ENCODE results near the gene DKKL1. TPM values are rescaled to one million over a fixed set of nuclear protein-coding genes. Genes with fewer than 3 reads are reported as not detected.

The DKKL1 gene
- total and polyA plus RNA-seq, 2 of the 4 experiments (the other 2 are of a cell fraction), result 0.67 TPM; not detected in 1

DNA sequence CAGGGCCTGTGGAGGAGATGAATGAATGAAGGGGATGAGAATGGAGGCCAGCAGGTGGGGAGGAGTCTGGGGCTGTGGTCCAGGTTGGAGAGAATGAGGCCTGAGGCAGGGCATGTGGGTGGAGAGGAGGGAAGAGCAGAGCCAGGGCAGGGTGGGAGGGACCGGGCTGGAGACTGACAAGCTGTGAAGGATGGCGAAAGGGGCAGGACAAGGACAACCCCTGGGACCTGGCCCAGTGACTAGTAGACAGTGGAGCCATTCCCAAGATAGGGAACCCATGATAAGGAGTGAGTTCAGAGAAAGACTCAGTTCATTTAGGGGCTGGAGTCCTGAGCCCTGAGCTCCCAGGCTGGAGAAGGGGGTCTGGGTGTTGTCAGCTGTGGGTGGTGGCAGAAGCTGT, 56.5 kb downstream of the DKKL1 start:
- H2BK5ac ChIP-seq (ENCODE audit: low read depth, low read length, poor library complexity, severe bottlenecking), result no peak overlapping the region
- TF ChIP-seq MXI1 (IDR thresholded peaks at IDR 0.05; ENCODE audit: borderline replicate concordance, low read depth, low read length), result no peak
- no peak for TF ChIP-seq USF2 (IDR thresholded peaks at IDR 0.05; ENCODE audit: low read depth, low read length)
- TF ChIP-seq POLR2A (IDR thresholded peaks at IDR 0.05; ENCODE audit: low read depth, low read length), result no peak
- TF ChIP-seq BHLHE40 (IDR thresholded peaks at IDR 0.05; ENCODE audit: low read depth, low read length), result no peak
- TF ChIP-seq SMC3 (IDR thresholded peaks at IDR 0.05; ENCODE audit: low read depth, low read length), result no peak
- no peak for TF ChIP-seq RAD21 (IDR thresholded peaks at IDR 0.05; ENCODE audit: low read length)
- TF ChIP-seq, protein P1, sequence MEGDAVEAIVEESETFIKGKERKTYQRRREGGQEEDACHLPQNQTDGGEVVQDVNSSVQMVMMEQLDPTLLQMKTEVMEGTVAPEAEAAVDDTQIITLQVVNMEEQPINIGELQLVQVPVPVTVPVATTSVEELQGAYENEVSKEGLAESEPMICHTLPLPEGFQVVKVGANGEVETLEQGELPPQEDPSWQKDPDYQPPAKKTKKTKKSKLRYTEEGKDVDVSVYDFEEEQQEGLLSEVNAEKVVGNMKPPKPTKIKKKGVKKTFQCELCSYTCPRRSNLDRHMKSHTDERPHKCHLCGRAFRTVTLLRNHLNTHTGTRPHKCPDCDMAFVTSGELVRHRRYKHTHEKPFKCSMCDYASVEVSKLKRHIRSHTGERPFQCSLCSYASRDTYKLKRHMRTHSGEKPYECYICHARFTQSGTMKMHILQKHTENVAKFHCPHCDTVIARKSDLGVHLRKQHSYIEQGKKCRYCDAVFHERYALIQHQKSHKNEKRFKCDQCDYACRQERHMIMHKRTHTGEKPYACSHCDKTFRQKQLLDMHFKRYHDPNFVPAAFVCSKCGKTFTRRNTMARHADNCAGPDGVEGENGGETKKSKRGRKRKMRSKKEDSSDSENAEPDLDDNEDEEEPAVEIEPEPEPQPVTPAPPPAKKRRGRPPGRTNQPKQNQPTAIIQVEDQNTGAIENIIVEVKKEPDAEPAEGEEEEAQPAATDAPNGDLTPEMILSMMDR (conservative IDR thresholded peaks at IDR 0.05; ENCODE audit: low read depth, low read length), result no peak
- no peak for TF ChIP-seq MAZ (IDR thresholded peaks at IDR 0.05; ENCODE audit: borderline replicate concordance, low read depth, low read length)
- TF ChIP-seq FOS (IDR thresholded peaks at IDR 0.05; ENCODE audit: low read depth, low read length), result no peak
- TF ChIP-seq MAFK (IDR thresholded peaks at IDR 0.05; ENCODE audit: low read depth, low read length), result no peak
- no peak for TF ChIP-seq CHD1 (IDR thresholded peaks at IDR 0.05; ENCODE audit: low read depth, low read length)
- TF ChIP-seq RFX5 (IDR thresholded peaks at IDR 0.05; ENCODE audit: low read depth, low read length), result no peak
- no peak for TF ChIP-seq ELK1 (IDR thresholded peaks at IDR 0.05; ENCODE audit: borderline replicate concordance, low read depth, low read length)
- TF ChIP-seq RCOR1 (IDR thresholded peaks at IDR 0.05; ENCODE audit: insufficient replicate concordance, low read length), result no peak
- TF ChIP-seq CEBPB (IDR thresholded peaks at IDR 0.05; ENCODE audit: low read depth, low read length), result no peak
- no peak for TF ChIP-seq NFE2L2 (IDR thresholded peaks at IDR 0.05; ENCODE audit: low read depth, low read length)
- no peak overlapping the region for H4K91ac ChIP-seq (ENCODE audit: insufficient read depth, low read depth, low read length)
- 27% methylated on average over 2 of the region's 2 CpGs; no CpG with 5 or more reads in 1 of the 2 experiments for WGBS, 2 experiments (ENCODE audit: extremely low coverage in 2 of 2, insufficient read length in 1 of 2)
- no peak overlapping the region for H4K5ac ChIP-seq (ENCODE audit: low read depth, low read length)
- H4K8ac ChIP-seq (ENCODE audit: low read depth in 2 of 2, low read length in 2 of 2), result no peak overlapping the region
- ChIA-PET CTCF (no interaction called here), POLR2A (ENCODE audit: unreplicated experiment) (no interaction called here)
- no peak overlapping the region for H2AK5ac ChIP-seq (ENCODE audit: low read depth, low read length)
- BruUV-seq (replicated peaks), result no TSS peak
- H3K79me1 ChIP-seq (ENCODE audit: low read depth in 1 of 2, low read length in 2 of 2), result no peaks in the 10 kb centered on the region
- H3K4me3 ChIP-seq (ENCODE audit: insufficient read depth, low read depth, low read length), result no peak overlapping the region
- H3K27ac ChIP-seq (ENCODE audit: insufficient read depth, low read length), result no peak overlapping the region
- no peak for ATAC-seq (ENCODE audit: low read depth)
- H3K9me1 ChIP-seq (ENCODE audit: insufficient read depth, low read length), result no peaks in the 10 kb centered on the region
- H2AFZ ChIP-seq (replicated peaks; ENCODE audit: low read length, poor library complexity), result no peak overlapping the region
- H3K14ac ChIP-seq (replicated peaks; ENCODE audit: low read depth, low read length), result no peak overlapping the region
- H4K20me1 ChIP-seq (ENCODE audit: insufficient read depth, low read length), result no peaks in the 10 kb centered on the region
- no peaks in the 10 kb centered on the region for H3K36me3 ChIP-seq (ENCODE audit: control insufficient read depth, insufficient read depth, low read length)
- intact Hi-C loops (cut with micrococcal nuclease) (no loop called here), in situ Hi-C loops (cut with MboI; ENCODE audit: low sequenced_read_pairs) (no loop called here), dilution Hi-C loops (cut with HindIII; ENCODE audit: low sequenced_read_pairs, unreplicated experiment) (no loop called here)
- no peak for DNase-seq
- 0 out of 2 replicates have a peak, but pooled peaks cover under 1% of the 10 kb centered on the region for H3K9me3 ChIP-seq (ENCODE audit: control insufficient read depth, insufficient read depth, low read length)
- H3K4me1 ChIP-seq (ENCODE audit: control insufficient read depth, insufficient read depth, low read length), result peaks cover 2% of the 10 kb centered on the region; the same call in 1 of the 2 replicates
- H3K4ac ChIP-seq (ENCODE audit: low read depth, low read length), result no peak overlapping the region
- H3K27me3 ChIP-seq (ENCODE audit: control insufficient read depth, insufficient read depth, low read length), result peaks cover 90% of the 10 kb centered on the region
- H3K4me2 ChIP-seq (ENCODE audit: low read depth, low read length), result no peak overlapping the region
- H3K18ac ChIP-seq (ENCODE audit: low read depth, low read length), result no peak overlapping the region
- no peak overlapping the region for H2BK15ac ChIP-seq (ENCODE audit: low read depth, low read length)
- H2AK9ac ChIP-seq (replicated peaks; ENCODE audit: low read depth, low read length, poor library complexity), result no peak overlapping the region
- H3K56ac ChIP-seq (ENCODE audit: extremely low read depth, insufficient read depth, low read length), result no peak overlapping the region
- no peak overlapping the region for H2BK20ac ChIP-seq (ENCODE audit: low read depth, low read length)
- H2BK120ac ChIP-seq (ENCODE audit: low read depth, low read length), result no peak overlapping the region
- no peak overlapping the region for H3K23ac ChIP-seq (ENCODE audit: low read depth, low read length)
- no peak overlapping the region for H3K9ac ChIP-seq (ENCODE audit: low read depth, low read length)
